Gastroesophageal sphincter (tissue), 4 donors: Measurements from ENCODE around the gene ARID3B. TPM values are rescaled to one million over a fixed set of nuclear protein-coding genes. Genes with fewer than 3 reads are reported as not detected.

ENCODE experiments used
- ATAC-seq: fragments of 150-250 bp; one replicate; pipeline ENCODE4 v1.9.1; 2016; ENCODE audit warnings: mild to moderate bottlenecking, moderate library complexity
- H3K27ac ChIP-seq, 4 donors: fragments of 200-600 bp; sonication (generic) in 3 of 4; 1 replicate in 3 of 4; 2 replicates in 1 of 4; pipeline ENCODE4 v1.5.1; 2016 to 2019
- H3K27me3 ChIP-seq: fragments of 200-600 bp; sonication (generic); one replicate; pipeline ENCODE4 v1.5.1; 2019
- H3K36me3 ChIP-seq, 2 donors: fragments of 200-600 bp; sonication (generic); one replicate each; pipeline ENCODE4 v1.5.1; 2019; ENCODE audit warnings: control low read depth in 1 of 2
- H3K4me1 ChIP-seq, 3 donors: fragments of 200-600 bp; sonication (generic); 1 replicate in 2 of 3; 2 replicates in 1 of 3; pipeline ENCODE4 v1.5.1; 2016 to 2019; ENCODE audit warnings: control low read depth in 2 of 3
- H3K4me3 ChIP-seq, 2 donors: fragments of 200-600 bp; sonication (generic); one replicate each; pipeline ENCODE4 v1.5.1; 2019; ENCODE audit warnings: mild to moderate bottlenecking in 1 of 2, moderate library complexity in 1 of 2
- H3K9me3 ChIP-seq, 3 donors: fragments of 200-600 bp; sonication (generic); one replicate each; pipeline ENCODE4 v1.5.1; 2017 to 2019; ENCODE audit warnings: control low read depth in 2 of 3
- CTCF ChIP-seq, 4 experiments: fragments of 200-600 bp in 2 of 4; fragments of 450-650 bp in 2 of 4; sonication (generic) in 1 of 4; IDR thresholded peaks; one replicate each; pipeline ENCODE4 v1.5.1; 2017 to 2019; ENCODE audit warnings: antibody characterized with exemption in 4 of 4, mild to moderate bottlenecking in 2 of 4, moderate library complexity in 2 of 4
- EP300 ChIP-seq: sonication (generic); formaldehyde crosslinking; IDR thresholded peaks from one replicate; pipeline ENCODE4 v1.6.1; 2017; ENCODE audit warnings: antibody characterized with exemption, mild to moderate bottlenecking
- POLR2A ChIP-seq, 2 donors: fragments of 450-650 bp; IDR thresholded peaks; one replicate each; pipeline ENCODE4 v1.6.1; 2017; ENCODE audit warnings: antibody characterized with exemption in 2 of 2, mild to moderate bottlenecking in 2 of 2, moderate library complexity in 1 of 2
- POLR2AphosphoS5 ChIP-seq: sonication (generic); formaldehyde crosslinking; IDR thresholded peaks from one replicate; pipeline ENCODE4 v1.6.1; 2017; ENCODE audit warnings: antibody characterized with exemption
- WGBS, 2 donors: methylation state at CpG; one replicate each; pipeline ENCODE4 v1.1.5; 2018; ENCODE audit warnings: low coverage in 1 of 2; 5-methylcytosine and 5-hydroxymethylcytosine counted together
- total RNA-seq, 4 donors: library from RNA; depleted of rRNA; stranded (reverse); fragments of >200 nt; gene quantifications; one replicate each; pipeline ENCODE4 v1.1.0, GENCODE V29; 2016

Gene ARID3B
- total RNA-seq, 4 donors from 2014 or later: 2.9 to 8.4 (median 6.9) TPM

- no peak for TF ChIP-seq POLR2AphosphoS5
- no peak for TF ChIP-seq POLR2A (IDR thresholded peaks at IDR 0.05)
- no peak for TF ChIP-seq EP300
- no peak for TF ChIP-seq CTCF (IDR thresholded peaks at IDR 0.05)
- Histone ChIP-seq H3K4me3 (no peak overlapping the region), H3K27me3 (no peaks in the 10 kb centered on the region), H3K27ac (no peak overlapping the region), H3K36me3 (peaks cover 0 to 65% of the 10 kb centered on the region in 2 donors), H3K9me3 (no peaks in the 10 kb centered on the region), H3K4me1 (peaks cover 0 to 62% (median 28%) of the 10 kb centered on the region in 3 donors)
- ATAC-seq: no peak
- 80% methylated on average over 7 of the region's 27 CpGs; no CpG with 5 or more reads in 1 of the 2 donors for WGBS, 2 donors
Observed at GRCh38 chr15:74619916-74620635, 79.1 kb downstream of the ARID3B start.

- WGBS, 2 donors: 80% methylated on average over 3 of the region's 23 CpGs; no CpG with 5 or more reads in 1 of the 2 donors
- peaks cover 0 to 59% (median 28%) of the 10 kb centered on the region in 3 donors for H3K4me1 ChIP-seq
- peak; percentile 15 for ATAC-seq
- no peak overlapping the region for H3K27ac ChIP-seq
- no peaks in the 10 kb centered on the region for H3K27me3 ChIP-seq
- no peak overlapping the region for H3K4me3 ChIP-seq
- TF ChIP-seq POLR2A (IDR thresholded peaks at IDR 0.05): no peak
- TF ChIP-seq CTCF (IDR thresholded peaks at IDR 0.05): peak in 3 of 4 experiments; percentile 56 to 67 (median 61)
- peaks cover 0 to 73% of the 10 kb centered on the region in 2 donors for H3K36me3 ChIP-seq
- no peaks in the 10 kb centered on the region for H3K9me3 ChIP-seq
Observed at GRCh38 chr15:74620636-74621545, 79.9 kb downstream of the ARID3B start.

GRCh38 chr15:74621546-74621920 is 80.5 kb downstream of the ARID3B start:
- ATAC-seq: no peak
- TF ChIP-seq EP300: no peak
- no peak for TF ChIP-seq CTCF (IDR thresholded peaks at IDR 0.05)
- TF ChIP-seq POLR2A (IDR thresholded peaks at IDR 0.05): no peak
- TF ChIP-seq POLR2AphosphoS5: no peak
- H3K4me3 ChIP-seq: no peak overlapping the region
- no peaks in the 10 kb centered on the region for H3K27me3 ChIP-seq
- H3K36me3 ChIP-seq: peaks cover 0 to 79% of the 10 kb centered on the region in 2 donors
- WGBS, 2 donors: 80 to 86% methylated on average over 4 to 11 of the region's 16 CpGs
- H3K27ac ChIP-seq: no peak overlapping the region
- no peaks in the 10 kb centered on the region for H3K9me3 ChIP-seq
- H3K4me1 ChIP-seq: peaks cover 0 to 55% (median 27%) of the 10 kb centered on the region in 3 donors

- no peak for ATAC-seq
- Histone ChIP-seq H3K27me3 (no peaks in the 10 kb centered on the region), H3K4me3 (no peak overlapping the region), H3K27ac (no peak overlapping the region), H3K36me3 (peaks cover 0 to 83% of the 10 kb centered on the region in 2 donors), H3K4me1 (peaks cover 0 to 51% (median 23%) of the 10 kb centered on the region in 3 donors), H3K9me3 (no peaks in the 10 kb centered on the region)
- WGBS, 2 donors: 84 to 86% methylated on average over 10 to 12 of the region's 21 CpGs
- TF ChIP-seq POLR2AphosphoS5: no peak
- TF ChIP-seq CTCF (IDR thresholded peaks at IDR 0.05): no peak
- no peak for TF ChIP-seq EP300
- TF ChIP-seq POLR2A (IDR thresholded peaks at IDR 0.05): no peak
Observed at GRCh38 chr15:74621936-74622335, 80.9 kb downstream of the ARID3B start.
